HCT116 (cell line): ENCODE results near the gene LENG9. TPM values are rescaled to one million over a fixed set of nuclear protein-coding genes. Genes with fewer than 3 reads are reported as not detected.
"Not testable (repeated sequence)": the region's sequence is repeated elsewhere in the genome, so short reads cannot be mapped to it uniquely, and the experiment has no call there.

Source experiments
- ATAC-seq: fragments of 200-7000 bp; cut with Tn5 transposase; 2 replicates; pipeline ENCODE4 v1.9.1; 2020; ENCODE audit warnings: mild to moderate bottlenecking, moderate library complexity
- BruUV-seq: library from RNA; stranded (reverse); fragments of 400-500 nt; replicated peaks from 2 replicates; lab custom pipeline; 2021; lab: Mats Ljungman, UMichigan
- CTCF ChIA-PET: fragments of 300-600 bp; sonication (Branson Sonifier 250); formaldehyde crosslinking; loops from one replicate; lab custom pipeline; 2021; ENCODE audit warnings: antibody characterized with exemption; lab: Charles Lee
- POLR2A ChIA-PET: fragments of 300-600, 350-600 bp; sonication (Branson Sonifier 250); formaldehyde crosslinking; loops from one replicate; lab custom pipeline; 2021; ENCODE audit warnings: antibody characterized with exemption; lab: Charles Lee
- RAD21 ChIA-PET, 2 experiments: fragments of 300-600 bp; sonication (Branson Sonifier 250); formaldehyde crosslinking; loops; one replicate each; lab custom pipeline; 2023; ENCODE audit warnings: low total read pairs in 2 of 2; ENCODE audit not compliant: uncharacterized antibody in 2 of 2, unreplicated experiment in 2 of 2, low non-redundant PET in 1 of 2; lab: Charles Lee
- DNase-seq: peaks from one replicate; pipeline ENCODE4 v3.0.0-alpha.2; 2010; ENCODE audit warnings: low read depth, low spot score
- H2AFZ ChIP-seq: fragments of 200-600 bp; shearing (Covaris generic), sonication (generic); 2 replicates; pipeline ENCODE4 v1.6.1; 2017; ENCODE audit warnings: low read depth, mixed run types, mixed read lengths, antibody characterized with exemption, low read length; ENCODE audit not compliant: poor library complexity, severe bottlenecking
- H3K27ac ChIP-seq: 2 replicates; pipeline ENCODE4 v1.5.1; 2012; ENCODE audit warnings: low read depth, low read length
- H3K27me3 ChIP-seq: fragments of 200-600 bp; sonication (generic); 2 replicates; pipeline ENCODE4 v1.6.1; 2016; ENCODE audit warnings: mixed run types, low read length, mixed read lengths; ENCODE audit not compliant: insufficient read depth
- H3K36me3 ChIP-seq, 2 experiments: fragments of 200-500 bp in 1 of 2; fragments of 200-600 bp in 1 of 2; sonication (Bioruptor generic) in 1 of 2; sonication (generic) in 1 of 2; 2 replicates each; pipeline versions ENCODE4 v1.5.1 to v1.6.1; 2014 to 2016; ENCODE audit warnings: low read length in 2 of 2, inconsistent platforms in 1 of 2, mixed read lengths in 1 of 2, mixed run types in 1 of 2; ENCODE audit not compliant: insufficient read depth in 2 of 2, control insufficient read depth in 1 of 2
- H3K4me1 ChIP-seq, 2 experiments: fragments of 200-600 bp in 1 of 2; sonication (generic) in 1 of 2; 2 replicates each; pipeline versions ENCODE4 v1.5.1 to v1.6.1; 2012 to 2017; ENCODE audit warnings: low read length in 2 of 2, inconsistent platforms in 1 of 2, mild to moderate bottlenecking in 1 of 2, mixed read lengths in 1 of 2, mixed run types in 1 of 2, moderate library complexity in 1 of 2; ENCODE audit not compliant: insufficient read depth in 2 of 2, control insufficient read depth in 1 of 2
- H3K4me2 ChIP-seq: fragments of 200-600 bp; sonication (generic); 2 replicates; pipeline ENCODE4 v1.6.1; 2017; ENCODE audit warnings: mixed run types, low read length, mixed read lengths
- H3K4me3 ChIP-seq, 2 experiments: fragments of 200-600 bp in 1 of 2; sonication (generic) in 1 of 2; replicated peaks in 1 of 2; 2 replicates each; pipeline ENCODE4 v1.5.1; 2011 to 2016; ENCODE audit warnings: low read length in 2 of 2, control low read depth in 1 of 2, low read depth in 1 of 2, mild to moderate bottlenecking in 1 of 2, mixed read lengths in 1 of 2, mixed run types in 1 of 2
- H3K79me2 ChIP-seq: fragments of 200-600 bp; sonication (generic); 2 replicates; pipeline ENCODE4 v1.6.1; 2017; ENCODE audit warnings: mild to moderate bottlenecking, mixed run types, low read length, moderate library complexity, mixed read lengths; ENCODE audit not compliant: insufficient read depth
- H3K9ac ChIP-seq: fragments of 200-600 bp; sonication (generic); 2 replicates; pipeline ENCODE4 v1.6.1; 2016; ENCODE audit warnings: low read length, mixed read lengths
- H3K9me2 ChIP-seq: fragments of 200-600 bp; sonication (generic), shearing (Covaris generic); 2 replicates; pipeline ENCODE4 v1.6.1; 2017; ENCODE audit warnings: mixed run types, mild to moderate bottlenecking, moderate library complexity; ENCODE audit not compliant: insufficient read depth
- H3K9me3 ChIP-seq, 2 experiments: fragments of 200-500 bp in 1 of 2; fragments of 200-600 bp in 1 of 2; sonication (Bioruptor generic) in 1 of 2; sonication (generic) in 1 of 2; 2 replicates each; pipeline ENCODE4 v1.6.1; 2014 to 2017; ENCODE audit warnings: low read length in 2 of 2, mixed read lengths in 2 of 2, inconsistent platforms in 1 of 2, low read depth in 1 of 2, mild to moderate bottlenecking in 1 of 2, mixed run types in 1 of 2, moderate library complexity in 1 of 2; ENCODE audit not compliant: control insufficient read depth in 1 of 2, insufficient read depth in 1 of 2
- H4K20me1 ChIP-seq: fragments of 200-600 bp; sonication (generic), shearing (Covaris generic); 2 replicates; pipeline ENCODE4 v1.6.1; 2017; ENCODE audit warnings: mixed run types, mild to moderate bottlenecking, moderate library complexity; ENCODE audit not compliant: insufficient read depth
- ATF3 ChIP-seq: IDR thresholded peaks from 2 replicates; pipeline ENCODE4 v1.6.1; 2012
- CBX3 ChIP-seq: IDR thresholded peaks from 2 replicates; pipeline ENCODE4 v1.6.1; 2012; ENCODE audit warnings: low read depth
- CEBPB ChIP-seq: IDR thresholded peaks from 2 replicates; pipeline ENCODE4 v1.6.1; 2012; ENCODE audit warnings: low read depth
- EZH2 ChIP-seq: fragments of 200-600 bp; sonication (generic); IDR thresholded peaks from 2 replicates; pipeline ENCODE4 v1.6.1; 2017; ENCODE audit warnings: antibody characterized with exemption, mixed run types
- JUND ChIP-seq: IDR thresholded peaks from 2 replicates; pipeline ENCODE4 v1.6.1; 2012
- POLR2A ChIP-seq: IDR thresholded peaks from 2 replicates; pipeline ENCODE4 v1.7.0; 2011; ENCODE audit warnings: borderline replicate concordance; ENCODE audit not compliant: insufficient read depth, insufficient read length; ENCODE audit errors: extremely low read depth
- POLR2AphosphoS5 ChIP-seq: IDR thresholded peaks from 2 replicates; pipeline ENCODE4 v1.6.1; 2011; ENCODE audit warnings: mild to moderate bottlenecking, low read depth, low read length, moderate library complexity
- REST ChIP-seq: IDR thresholded peaks from 2 replicates; pipeline ENCODE4 v1.6.1; 2012; ENCODE audit warnings: low read depth
- SRF ChIP-seq: IDR thresholded peaks from 2 replicates; pipeline ENCODE4 v1.6.1; 2012; ENCODE audit warnings: low read depth
- YY1 ChIP-seq: IDR thresholded peaks from 2 replicates; pipeline ENCODE4 v1.6.1; 2011; ENCODE audit warnings: low read length, low read depth, moderate library complexity, mild to moderate bottlenecking; ENCODE audit not compliant: insufficient replicate concordance; ENCODE audit errors: extremely low read depth
- ZBTB33 ChIP-seq: IDR thresholded peaks from 2 replicates; pipeline ENCODE4 v1.6.1; 2011; ENCODE audit warnings: mild to moderate bottlenecking, low read length, moderate library complexity; ENCODE audit not compliant: insufficient replicate concordance; ENCODE audit errors: extremely low read depth
- ZNF274 ChIP-seq: fragments of 200-500 bp; sonication (Bioruptor generic); IDR thresholded peaks from 2 replicates; pipeline ENCODE4 v1.6.1; 2014; ENCODE audit warnings: mild to moderate bottlenecking, low read depth, low read length, inconsistent platforms
- intact Hi-C: fragments of 100-400 bp; cut with micrococcal nuclease; formaldehyde crosslinking; loops from 2 replicates; pipeline ENCODE4 v1.10.0; 2022
- total RNA-seq: library from RNA; stranded (reverse); gene quantifications from one replicate; pipeline ENCODE4 v1.2.1, GENCODE V29; 2021; ENCODE audit not compliant: unreplicated experiment

The LENG9 gene
- total RNA-seq, 1 experiment from 2014 or later = 9.0 TPM

GRCh38 chr19:54469496-54469934, 5.9 kb upstream of the LENG9 start:
- Histone ChIP-seq H4K20me1 (no peaks in the 10 kb centered on the region), H3K79me2 (no peaks in the 10 kb centered on the region)
- no TSS peak for BruUV-seq
- TF ChIP-seq CBX3 = no peak
- TF ChIP-seq CEBPB = no peak
- TF ChIP-seq SRF = no peak
- no peak for TF ChIP-seq POLR2AphosphoS5
- TF ChIP-seq ZBTB33 = no peak
- TF ChIP-seq REST = no peak
- no peak for TF ChIP-seq POLR2A
- TF ChIP-seq EZH2 = no peak
- no peak for TF ChIP-seq ZNF274
- TF ChIP-seq ATF3 = no peak
- no peak for TF ChIP-seq YY1
- TF ChIP-seq JUND = no peak
- TF ChIP-seq, all 23 proteins: peak for 0
- intact Hi-C loops = no loop called here
- Histone ChIP-seq H3K9ac (no peak overlapping the region), H3K9me3 (no peaks in the 10 kb centered on the region), H3K4me2 (no peak overlapping the region), H3K4me1 (peaks cover 6 to 13% of the 10 kb centered on the region in 2 experiments; a peak in 3 of 4 replicates), H2AFZ (no peak overlapping the region), H3K9me2 (no peaks in the 10 kb centered on the region), H3K27me3 (no peaks in the 10 kb centered on the region), H3K4me3 (no peak overlapping the region), H3K27ac (no peak overlapping the region), H3K36me3 (no peaks in the 10 kb centered on the region)
- DNase-seq (no peak), ATAC-seq (no peak)
- CTCF ChIA-PET = no interaction called here
- RAD21 ChIA-PET = no interaction called here
- POLR2A ChIA-PET = no interaction called here

- H3K9me2 ChIP-seq, ATAC-seq, H3K9me3 ChIP-seq, RAD21 ChIA-PET, H3K4me2 ChIP-seq, intact Hi-C loops, H2AFZ ChIP-seq, BruUV-seq, H4K20me1 ChIP-seq, H3K27ac ChIP-seq, H3K27me3 ChIP-seq, DNase-seq, H3K4me3 ChIP-seq, H3K36me3 ChIP-seq, H3K9ac ChIP-seq: not testable (repeated sequence)
- Histone ChIP-seq H3K4me1 (peaks cover 7 to 26% of the 10 kb centered on the region in 2 experiments; a peak in 3 of 4 replicates), H3K79me2 (peaks cover 18% of the 10 kb centered on the region)
- ChIA-PET CTCF (interaction anchor here (1.1 kb wide), 1 partner anchor 12 kb away, joined by 4 read pairs; no protein-coding TSS in a partner anchor), POLR2A (interaction anchor here (2.3 kb wide), 1 partner anchor 17 kb away, joined by 5 read pairs; the partner anchor contains the start of gene LENG8)
Observed at GRCh38 chr19:54466110-54466480, 2.5 kb upstream of the LENG9 start.
